GM21723 (cell line): ENCODE measurements around the gene SYNM.

ENCODE experiments used
- ATAC-seq: cut with Tn5 transposase; IDR thresholded peaks from one replicate; pipeline ENCODE4 v1.9.1; 2021; ENCODE audit warnings: mild to moderate bottlenecking, moderate library complexity; ENCODE audit not compliant: unreplicated experiment

The SYNM gene

DNA sequence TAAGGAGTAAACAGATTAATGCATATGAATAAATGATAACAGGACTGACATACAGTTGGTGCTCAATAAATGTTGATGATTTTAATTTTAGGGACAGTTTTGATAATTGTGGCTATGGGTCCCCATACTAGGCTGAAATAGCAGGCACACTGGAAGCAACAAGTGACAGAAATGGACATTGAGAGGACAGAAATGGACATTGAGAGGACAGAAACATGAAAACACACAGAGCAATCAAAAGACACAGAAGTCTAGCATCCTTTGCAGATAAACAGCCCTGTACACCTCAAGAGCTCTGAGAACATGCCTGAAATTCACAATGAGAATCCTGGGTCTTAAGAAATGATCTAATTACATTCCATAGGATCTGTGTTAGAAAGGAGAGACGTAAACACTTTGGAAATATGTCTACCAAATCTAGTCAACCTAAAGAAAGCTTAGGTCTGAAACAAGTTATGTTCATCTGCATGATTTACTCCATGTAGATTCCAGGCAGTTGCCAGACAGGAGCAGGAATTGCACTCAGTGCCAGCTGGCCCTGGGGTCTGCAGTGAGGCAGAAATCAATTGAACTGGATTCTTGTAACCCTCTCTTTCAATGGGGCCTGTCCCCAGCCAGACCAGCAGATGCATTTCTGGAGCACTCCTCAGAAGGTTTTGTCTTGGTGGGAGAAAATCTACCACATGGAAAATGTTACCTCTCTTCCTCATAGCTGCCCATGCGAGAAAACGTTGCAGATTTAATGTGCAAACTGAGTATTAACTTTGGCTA, 60.3 kb downstream of the SYNM start:
- no peak for ATAC-seq

DNA sequence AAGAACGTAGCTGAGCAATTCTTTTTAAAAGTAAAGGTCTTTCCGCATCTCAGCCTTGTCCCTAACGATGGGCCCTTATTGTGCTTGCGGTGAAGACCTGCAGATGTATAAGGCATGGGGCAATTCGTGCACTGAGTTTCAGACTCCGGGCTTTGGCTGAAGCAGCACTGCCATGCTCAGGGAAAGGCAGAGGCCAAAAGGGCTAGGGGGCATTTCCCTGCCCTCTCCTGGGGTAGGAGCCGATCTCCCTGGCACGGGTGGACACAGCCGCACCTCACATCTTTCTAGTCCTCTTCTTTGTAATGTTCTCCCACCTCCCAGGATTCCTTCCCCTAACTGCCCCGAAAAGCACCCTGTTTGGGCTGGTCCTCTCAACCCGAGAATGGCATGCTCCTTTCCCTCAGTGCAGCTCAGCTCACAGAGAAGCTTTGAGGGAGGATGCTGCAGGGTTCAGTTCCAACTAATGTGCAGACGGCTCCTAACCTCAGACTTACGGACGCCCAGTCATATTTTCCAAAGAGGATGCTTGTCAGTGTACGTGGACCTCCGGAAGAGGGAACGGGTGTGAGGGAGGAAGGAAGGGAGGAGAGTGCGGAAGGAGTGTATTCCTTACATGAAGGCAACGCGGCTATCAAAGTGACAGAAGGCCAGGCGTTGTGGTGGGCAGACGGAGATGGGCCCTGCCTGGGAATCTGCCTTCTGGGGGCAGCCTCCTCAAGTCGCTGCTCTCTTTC, 61.2 kb downstream of the SYNM start:
- no peak for ATAC-seq

DNA sequence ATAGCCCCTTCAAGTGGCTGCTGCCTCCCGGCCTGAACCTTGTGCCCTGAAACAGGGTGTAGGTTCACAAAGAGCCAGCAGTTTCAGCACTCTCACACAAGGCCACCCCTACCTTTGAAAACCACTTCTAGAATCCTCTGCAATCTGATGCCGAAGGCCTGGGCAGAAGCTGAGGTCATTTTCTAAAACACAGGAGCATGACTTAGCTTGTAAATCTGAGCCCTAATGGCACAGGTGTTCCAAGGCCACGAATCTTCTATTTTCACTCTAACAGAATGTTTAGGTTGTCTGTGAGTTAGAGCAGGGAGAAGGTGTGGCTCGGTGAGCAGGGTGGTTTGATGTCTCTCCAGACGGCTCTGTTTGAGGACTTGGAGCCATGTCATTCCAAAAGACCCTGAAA, 62.3 kb downstream of the SYNM start:
- no peak for ATAC-seq

DNA sequence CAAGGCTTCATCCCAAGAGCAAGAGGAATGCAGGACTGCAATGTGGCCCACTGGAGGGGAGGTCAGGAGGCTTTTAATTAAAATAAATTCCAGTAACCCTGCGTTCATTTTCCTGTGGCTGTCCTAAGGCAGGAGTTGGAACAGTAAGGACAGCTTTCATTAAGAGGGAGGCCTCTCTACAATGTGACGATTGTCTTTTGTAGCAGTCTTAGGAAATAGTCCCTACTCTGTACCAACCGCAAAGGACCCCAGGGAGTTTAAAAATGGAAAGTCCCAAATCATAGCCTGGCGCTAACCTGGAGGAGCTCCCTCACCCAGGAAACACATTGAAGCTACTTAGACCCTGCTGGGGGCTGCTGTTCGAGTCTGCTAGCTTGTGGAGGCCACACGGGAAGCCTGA, 62.8 kb downstream of the SYNM start:
- ATAC-seq: no peak

DNA sequence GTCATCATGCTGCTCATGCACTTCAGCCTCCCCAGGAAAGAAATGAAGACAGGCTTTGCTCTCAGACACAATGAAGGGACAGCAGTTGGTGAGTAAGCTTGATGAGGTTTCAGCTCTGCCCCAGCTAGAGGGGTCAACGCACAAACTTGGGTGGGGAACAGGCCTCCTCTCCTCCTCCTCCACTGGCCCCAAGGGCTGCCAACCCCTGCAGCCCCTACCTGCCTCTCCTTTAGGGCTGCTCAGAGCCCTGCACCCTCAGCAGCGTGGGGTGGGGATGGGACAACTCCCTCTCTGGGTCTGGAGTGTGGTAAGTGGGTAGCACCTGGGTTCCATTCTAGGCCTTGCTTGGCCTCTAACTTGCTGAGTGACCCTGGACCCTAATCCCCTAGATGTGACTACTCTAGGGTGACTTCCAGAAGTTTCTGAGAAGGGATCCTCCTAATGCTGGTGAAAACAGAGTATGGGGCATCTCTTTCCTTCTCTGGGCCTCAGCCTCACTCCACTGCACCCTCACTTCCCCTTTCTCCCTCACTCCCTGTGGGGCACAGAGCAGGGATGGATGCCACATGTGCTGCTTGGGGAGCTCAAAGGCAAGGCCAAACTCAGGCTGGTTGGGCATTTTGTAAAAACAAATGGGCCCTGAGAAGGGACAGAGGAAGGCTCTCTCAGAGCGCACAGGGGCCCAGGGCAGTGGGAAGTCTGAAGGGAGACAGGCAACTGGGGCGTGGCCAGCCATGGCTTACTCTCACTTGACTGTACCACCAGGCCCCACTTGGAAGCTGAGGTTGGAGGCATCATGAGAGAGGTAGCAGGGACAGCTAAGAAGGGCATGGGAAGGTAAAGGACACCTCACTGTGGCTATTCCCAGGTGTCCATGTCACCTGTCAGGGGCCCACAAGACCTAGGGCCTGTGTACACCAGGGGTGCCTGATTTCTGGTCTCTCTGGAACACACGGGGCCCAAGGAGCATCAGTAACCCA, 64.0 kb downstream of the SYNM start:
- no peak for ATAC-seq

DNA sequence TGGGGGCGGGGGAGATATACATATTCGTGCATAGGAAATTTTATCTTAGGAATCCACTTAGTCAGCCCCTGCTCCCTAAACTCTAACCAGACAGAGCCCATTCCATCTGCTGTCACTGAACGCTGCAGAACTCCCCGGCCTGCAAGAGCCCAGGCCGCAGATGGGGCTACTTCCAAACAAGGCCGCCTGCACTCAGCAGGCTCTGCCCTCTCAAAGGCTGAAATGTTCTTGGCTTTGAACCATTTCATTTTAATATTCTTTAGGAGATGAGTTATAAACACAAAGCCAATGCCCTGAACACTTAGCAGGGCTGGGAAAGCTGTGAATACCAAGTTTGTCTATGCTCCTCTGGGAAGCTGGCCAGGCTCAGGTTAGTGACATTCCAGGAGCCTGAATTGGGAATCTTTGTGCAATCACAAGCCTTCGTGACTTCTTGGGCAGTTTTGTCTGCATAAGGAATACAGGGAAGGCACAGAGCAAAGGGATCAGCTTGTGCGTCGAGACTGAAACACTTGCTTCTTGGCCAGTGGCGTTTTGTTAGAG, 65.0 kb downstream of the SYNM start:
- no peak for ATAC-seq

DNA sequence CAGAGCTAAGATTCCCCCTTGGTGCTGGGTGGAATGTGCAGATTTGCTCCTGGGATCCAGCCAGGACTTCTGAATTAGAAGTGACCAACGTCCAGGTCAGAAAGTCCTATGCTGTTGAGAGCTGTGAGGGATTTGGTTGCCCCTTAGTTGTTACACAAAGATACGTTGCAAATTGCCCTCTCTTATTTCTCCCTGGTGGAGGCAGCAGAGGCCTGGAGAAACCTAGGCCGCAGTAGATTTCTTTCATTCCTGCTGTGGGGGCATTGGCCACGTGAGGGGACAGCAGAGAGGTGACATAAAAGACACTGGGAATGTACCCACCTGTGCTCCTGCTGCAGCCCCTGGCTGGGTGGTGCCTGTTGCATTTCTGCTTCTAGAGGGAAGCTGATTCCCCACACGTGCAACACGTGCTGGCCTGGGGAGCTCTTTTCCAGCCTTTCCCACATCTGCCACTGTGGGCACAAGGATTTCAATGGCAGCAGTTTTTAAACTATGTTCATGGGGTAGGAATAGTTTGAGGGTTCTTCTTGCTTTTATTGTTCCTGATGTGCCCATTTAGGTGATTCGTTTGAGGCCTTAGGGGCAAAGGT, 65.7 kb downstream of the SYNM start:
- ATAC-seq: no peak

DNA sequence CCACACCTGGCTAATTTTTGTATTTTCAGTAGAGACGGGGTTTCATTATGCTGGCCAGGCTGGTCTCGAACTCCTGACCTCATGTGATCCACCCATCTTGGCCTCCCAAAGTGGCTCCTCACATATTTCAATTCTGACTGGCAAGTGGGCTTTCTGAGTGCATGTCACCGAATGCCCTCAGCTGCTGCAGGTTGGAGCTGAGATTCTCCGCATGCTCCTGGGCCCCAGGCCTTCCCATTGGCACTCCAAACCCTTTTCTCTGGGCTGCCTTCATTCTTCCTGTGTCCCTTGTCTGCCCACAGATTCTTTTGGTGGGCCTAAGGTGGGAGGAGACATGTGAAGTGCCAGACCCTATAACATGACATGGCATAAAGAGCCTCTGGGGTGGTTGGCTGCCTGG, 67.3 kb downstream of the SYNM start:
- no peak for ATAC-seq

DNA sequence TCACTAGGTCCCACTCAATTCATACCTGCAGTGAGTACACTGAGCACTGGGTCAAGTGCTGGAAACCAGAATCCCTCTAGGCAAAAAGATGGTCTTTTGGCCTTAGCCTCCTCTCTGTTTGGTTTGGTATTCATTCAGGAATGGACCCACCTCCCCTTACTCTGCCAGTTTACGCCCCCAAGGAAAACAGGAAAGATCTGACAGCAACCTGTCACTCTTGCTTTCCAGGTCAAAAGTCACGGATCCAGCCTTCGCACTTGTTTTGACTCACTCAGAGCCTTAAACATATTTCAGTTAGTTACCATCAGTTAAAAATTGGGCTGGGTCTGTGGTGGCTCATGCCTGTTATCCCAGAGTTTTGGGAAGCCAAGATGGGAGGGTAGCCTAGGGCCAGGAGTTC, 68.1 kb downstream of the SYNM start:
- ATAC-seq: no peak

DNA sequence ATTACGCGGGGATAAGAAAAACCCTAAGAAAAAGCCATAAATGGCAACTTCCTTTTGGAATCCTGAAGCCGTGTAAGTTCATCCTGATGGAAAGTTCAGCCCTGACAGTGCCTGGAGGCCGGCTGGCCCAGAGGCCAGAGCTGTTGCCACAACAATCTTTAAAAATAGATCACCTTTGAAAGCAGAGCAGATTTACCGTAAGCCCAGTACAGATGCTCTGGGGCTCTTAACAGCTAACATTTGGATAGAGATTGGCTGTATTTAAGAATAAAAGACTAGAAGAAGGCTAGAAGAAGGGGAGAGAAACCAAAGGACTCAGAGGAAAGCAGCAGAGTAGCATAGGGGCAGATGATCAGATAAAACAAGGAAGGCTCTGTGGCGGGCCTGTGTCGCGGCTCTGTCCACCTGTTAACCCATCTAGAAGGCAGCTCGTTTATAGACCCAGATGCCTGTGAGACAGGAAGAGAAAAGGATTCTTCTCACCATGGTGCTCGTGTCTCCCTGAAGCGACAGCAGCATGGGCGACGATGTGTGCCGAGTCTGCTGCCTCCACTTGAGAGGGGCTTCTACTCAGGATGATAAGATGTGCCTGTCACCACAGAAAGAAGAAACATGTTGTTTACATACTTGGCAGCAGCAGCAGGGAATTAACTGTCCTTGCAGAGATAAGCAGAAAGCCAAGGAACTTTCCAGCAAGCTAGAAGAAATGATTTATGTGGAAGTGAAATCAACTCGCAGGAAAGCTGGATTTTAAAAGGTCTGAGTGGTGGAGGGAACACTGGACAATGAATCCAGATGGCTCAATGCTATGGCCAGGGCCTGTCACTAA, 69.9 kb downstream of the SYNM start:
- ATAC-seq: no peak

DNA sequence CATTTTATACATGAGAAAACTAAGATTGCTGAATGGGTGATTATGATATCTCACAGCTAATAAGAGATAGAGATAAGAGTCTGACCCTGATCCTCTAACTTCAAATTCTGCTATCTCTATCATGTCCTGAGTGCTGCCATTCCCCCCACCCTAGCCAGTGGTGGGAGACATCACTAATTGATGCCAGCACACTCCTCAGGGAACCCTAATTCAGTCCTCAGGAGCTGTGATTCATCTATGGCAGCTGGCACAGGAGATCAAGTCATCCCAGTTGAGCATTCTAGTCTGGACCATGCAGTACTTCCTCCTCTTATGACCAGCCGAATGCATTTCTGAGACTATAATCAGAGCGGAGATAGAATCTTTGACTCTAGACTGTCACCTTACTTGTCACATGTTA, 71.9 kb downstream of the SYNM start:
- no peak for ATAC-seq

DNA sequence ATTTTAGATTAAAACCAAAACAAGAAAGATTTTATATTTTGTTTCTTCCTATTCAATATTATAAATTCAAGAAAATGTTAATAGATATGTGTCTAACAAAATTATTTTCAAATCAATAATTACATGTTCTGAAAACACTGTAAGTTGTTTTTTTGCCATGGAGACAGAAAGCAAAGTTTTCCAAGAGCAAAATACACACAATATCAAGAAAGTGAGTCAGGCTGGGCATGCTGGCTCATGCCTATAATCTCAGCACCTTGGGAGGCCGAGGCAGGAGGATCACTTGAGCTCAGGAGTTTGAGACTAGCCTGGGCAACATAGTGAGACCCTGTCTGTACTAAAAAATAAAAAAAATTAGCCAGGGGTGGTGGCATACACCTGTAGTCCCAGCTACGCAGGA, 72.8 kb downstream of the SYNM start:
- ATAC-seq: no peak

DNA sequence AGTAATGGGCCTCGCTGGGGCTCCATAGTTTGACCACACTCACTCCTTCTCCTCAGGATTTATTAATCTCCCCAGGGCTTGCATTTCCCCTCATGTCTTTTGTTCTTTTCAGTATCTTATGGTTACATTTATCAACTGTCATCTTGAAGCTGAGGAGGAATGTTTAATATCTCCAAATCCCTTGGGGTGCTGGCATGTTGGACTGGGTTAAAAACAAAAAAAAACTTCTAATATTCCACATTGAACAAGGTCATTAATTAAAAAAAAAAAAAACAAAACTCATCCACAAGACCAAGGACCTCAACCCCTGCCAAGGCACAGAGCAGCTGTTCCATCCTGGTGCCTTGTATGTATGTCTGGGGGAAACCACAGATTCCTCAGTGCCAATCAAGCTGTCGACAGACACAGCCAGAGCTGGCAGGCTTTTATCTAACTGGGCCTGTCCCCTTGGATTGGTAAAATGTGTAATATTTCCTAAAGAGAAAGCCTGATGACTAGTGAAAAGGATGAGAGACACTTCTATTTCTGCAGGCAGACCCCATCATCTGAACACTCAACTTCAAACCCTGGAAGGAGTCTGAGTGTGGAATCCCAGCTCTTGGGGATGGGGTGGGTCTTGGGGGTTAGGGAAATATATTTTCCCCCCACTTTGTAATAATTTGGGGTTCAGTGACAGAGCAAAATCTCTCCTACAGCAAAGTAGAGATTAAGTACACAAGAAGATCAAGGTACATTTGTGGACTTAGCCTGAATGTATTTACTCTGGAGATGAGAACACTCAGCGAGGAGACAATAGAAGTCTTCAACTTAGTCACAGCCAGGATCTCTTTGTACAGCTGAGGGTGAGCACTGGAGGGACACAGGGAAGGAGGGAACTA, 75.4 kb downstream of the SYNM start:
- no peak for ATAC-seq

DNA sequence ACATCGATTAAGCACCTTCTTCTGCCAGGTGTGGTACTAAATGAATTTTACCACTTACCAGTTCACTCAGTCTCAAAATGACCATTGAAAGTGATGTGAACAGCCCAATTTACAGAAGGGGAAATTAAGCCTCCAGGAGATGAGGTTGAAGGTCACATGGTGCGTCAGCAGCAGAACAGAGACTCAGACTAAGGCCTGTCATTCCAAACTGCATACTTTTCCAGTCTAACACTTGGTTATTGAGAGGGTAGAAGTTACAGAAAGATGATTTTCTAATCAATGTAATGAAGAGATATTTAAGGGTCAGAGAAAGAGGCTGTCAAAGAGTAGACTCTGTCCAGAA, 76.1 kb downstream of the SYNM start:
- no peak for ATAC-seq

DNA sequence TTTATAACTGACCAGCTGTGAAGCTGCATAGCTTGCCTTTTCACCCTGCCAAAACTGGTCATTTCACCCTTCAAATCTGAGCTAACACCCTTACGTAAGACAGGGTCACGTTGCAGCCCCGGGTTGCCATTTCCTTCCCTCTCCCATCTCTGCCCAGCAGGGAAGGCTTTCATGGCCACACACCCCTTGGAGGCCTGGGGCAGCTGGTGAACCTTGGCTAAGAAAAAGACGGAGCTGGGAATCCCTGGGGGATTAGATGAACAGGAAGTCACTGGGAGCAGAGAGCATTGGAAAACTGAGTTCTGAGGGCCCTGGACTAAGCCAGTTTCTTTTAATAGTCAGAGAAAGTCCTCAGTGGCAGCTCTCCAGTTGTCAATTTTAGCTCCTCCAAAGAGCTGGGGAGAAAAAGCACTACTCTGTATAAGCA, 76.7 kb downstream of the SYNM start:
- no peak for ATAC-seq

DNA sequence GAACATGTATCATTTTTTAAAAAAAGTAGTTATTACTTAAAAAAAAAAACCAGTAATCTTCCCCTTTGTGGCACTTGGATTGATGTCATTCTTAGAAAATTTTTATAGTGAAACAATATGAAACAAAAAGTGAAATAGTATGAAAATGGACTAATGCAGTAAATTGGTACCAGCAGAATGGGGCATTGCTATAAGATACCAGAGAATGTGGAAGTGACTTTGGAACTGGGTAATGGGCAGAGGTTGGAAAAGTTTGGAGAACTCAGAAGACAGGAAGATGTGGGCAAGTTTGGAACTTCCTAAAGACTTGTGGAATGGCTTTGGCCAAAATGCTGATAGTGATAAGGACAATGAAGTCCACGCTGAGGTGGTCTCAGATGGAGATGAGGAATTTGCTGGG, 77.9 kb downstream of the SYNM start:
- no peak for ATAC-seq
